KOPT-K1 (cell line): ENCODE data around the gene SLC39A7.

Experiments
- H3K27ac ChIP-seq: fragments of 200-600 bp; sonication (generic); 2 replicates; pipeline ENCODE4 v1.5.1; 2016; ENCODE audit warnings: antibody characterized with exemption, mild to moderate bottlenecking, low read depth, low read length; ENCODE audit not compliant: poor library complexity, severe bottlenecking
- H3K36me3 ChIP-seq: fragments of 200-600 bp; sonication (generic); 2 replicates; pipeline ENCODE4 v1.5.1; 2017; ENCODE audit warnings: antibody characterized with exemption, mild to moderate bottlenecking, low read length, moderate library complexity; ENCODE audit not compliant: insufficient read depth
- H3K9me3 ChIP-seq: fragments of 200-600 bp; sonication (generic); 2 replicates; pipeline ENCODE4 v1.5.1; 2017; ENCODE audit warnings: antibody characterized with exemption, low read length, mild to moderate bottlenecking; ENCODE audit not compliant: insufficient read depth, poor library complexity, severe bottlenecking

Gene SLC39A7

GRCh38 chr6:33200219-33201146 is at the start of gene SLC39A7, which contains the start of gene RXRB:
Gene SLC39A7, plus strand, starts transcription at chr6:33200867. Its CDS starts 379 bp downstream, at chr6:33201246.
Gene RXRB, minus strand, starts transcription at chr6:33200665. Its CDS starts 189 bp downstream, at chr6:33200476.
- H3K9me3 ChIP-seq, result no peaks in the 10 kb centered on the region
- H3K27ac ChIP-seq, result peak within 1 kb of the TSS; percentile 96
- peaks cover 46% of the 10 kb centered on the region for H3K36me3 ChIP-seq

GRCh38 chr6:33151050-33151449 is 49.6 kb upstream of the SLC39A7 start:
- no peak overlapping the region for H3K27ac ChIP-seq

GRCh38 chr6:33154349-33154748 is 46.3 kb upstream of the SLC39A7 start:
- Histone ChIP-seq H3K27ac (no peak overlapping the region), H3K9me3 (peaks cover 17% of the 10 kb centered on the region), H3K36me3 (no peaks in the 10 kb centered on the region)

More at GRCh38 chr6:33151050-33151449, 49.6 kb upstream of the SLC39A7 start:
- H3K36me3 ChIP-seq, result no peaks in the 10 kb centered on the region
- H3K9me3 ChIP-seq, result peaks cover 17% of the 10 kb centered on the region

GRCh38 chr6:33156561-33156960 is 44.1 kb upstream of the SLC39A7 start:
- Histone ChIP-seq H3K36me3 (no peaks in the 10 kb centered on the region), H3K9me3 (peaks cover 9% of the 10 kb centered on the region), H3K27ac (no peak overlapping the region)

GRCh38 chr6:33156964-33157363 is 43.7 kb upstream of the SLC39A7 start:
- Histone ChIP-seq H3K36me3 (no peaks in the 10 kb centered on the region), H3K9me3 (peaks cover 5% of the 10 kb centered on the region), H3K27ac (no peak overlapping the region)

- Histone ChIP-seq H3K27ac (no peak overlapping the region), H3K9me3 (no peaks in the 10 kb centered on the region), H3K36me3 (no peaks in the 10 kb centered on the region)
These were observed 40.6 kb upstream of the SLC39A7 start for GRCh38 chr6:33160096-33160495.

- H3K27ac ChIP-seq, result no peak overlapping the region
These were observed 39.8 kb upstream of the SLC39A7 start for GRCh38 chr6:33160728-33161344.

GRCh38 chr6:33161354-33162331 is 39.0 kb upstream of the SLC39A7 start:
- no peaks in the 10 kb centered on the region for H3K9me3 ChIP-seq
- no peaks in the 10 kb centered on the region for H3K36me3 ChIP-seq
- no peak overlapping the region for H3K27ac ChIP-seq

More at GRCh38 chr6:33160728-33161344, 39.8 kb upstream of the SLC39A7 start:
- Histone ChIP-seq H3K36me3 (no peaks in the 10 kb centered on the region), H3K9me3 (no peaks in the 10 kb centered on the region)

GRCh38 chr6:33163540-33163939 is 37.1 kb upstream of the SLC39A7 start:
- H3K36me3 ChIP-seq, result no peaks in the 10 kb centered on the region
- H3K9me3 ChIP-seq, result no peaks in the 10 kb centered on the region
- H3K27ac ChIP-seq, result no peak overlapping the region

GRCh38 chr6:33164176-33164575 is 36.5 kb upstream of the SLC39A7 start:
- Histone ChIP-seq H3K27ac (no peak overlapping the region), H3K36me3 (no peaks in the 10 kb centered on the region), H3K9me3 (no peaks in the 10 kb centered on the region)

- no peak overlapping the region for H3K27ac ChIP-seq
- H3K36me3 ChIP-seq, result no peaks in the 10 kb centered on the region
- no peaks in the 10 kb centered on the region for H3K9me3 ChIP-seq
These were observed 35.8 kb upstream of the SLC39A7 start for GRCh38 chr6:33164665-33165373.

GRCh38 chr6:33165581-33166258 is 34.9 kb upstream of the SLC39A7 start:
- Histone ChIP-seq H3K27ac (no peak overlapping the region), H3K36me3 (no peaks in the 10 kb centered on the region), H3K9me3 (no peaks in the 10 kb centered on the region)

- Histone ChIP-seq H3K27ac (no peak overlapping the region), H3K36me3 (no peaks in the 10 kb centered on the region), H3K9me3 (no peaks in the 10 kb centered on the region)
These were observed 34.3 kb upstream of the SLC39A7 start for GRCh38 chr6:33166363-33166762.

- no peaks in the 10 kb centered on the region for H3K9me3 ChIP-seq
- no peaks in the 10 kb centered on the region for H3K36me3 ChIP-seq
- H3K27ac ChIP-seq, result no peak overlapping the region
These were observed 33.9 kb upstream of the SLC39A7 start for GRCh38 chr6:33166811-33167210.
